Ectodermal cell (in vitro differentiated cells): ENCODE measurements around the gene NR6A1.
A peak's percentile ranks its signal among the peaks of the same experiment; 100 is the strongest.

ENCODE experiments used
- H3K27ac ChIP-seq: 2 replicates; pipeline ENCODE4 v1.7.0; 2013; ENCODE audit warnings: mild to moderate bottlenecking, low read depth, low read length; ENCODE audit not compliant: insufficient read depth, poor library complexity, severe bottlenecking
- H3K27me3 ChIP-seq: 2 replicates; pipeline ENCODE4 v1.7.0; 2013; ENCODE audit warnings: mild to moderate bottlenecking, low read length; ENCODE audit not compliant: insufficient read depth, control insufficient read depth, poor library complexity, severe bottlenecking
- H3K36me3 ChIP-seq: one replicate; pipeline ENCODE4 v1.7.0; 2013; ENCODE audit warnings: low read length; ENCODE audit not compliant: control insufficient read depth, insufficient read depth
- H3K4me1 ChIP-seq: one replicate; pipeline ENCODE4 v1.7.0; 2013; ENCODE audit warnings: low read length; ENCODE audit not compliant: control insufficient read depth, insufficient read depth
- H3K4me3 ChIP-seq: 2 replicates; pipeline ENCODE4 v1.7.0; 2013; ENCODE audit warnings: low read depth, low read length, control low read depth; ENCODE audit not compliant: insufficient read depth
- H3K9me3 ChIP-seq: 2 replicates; pipeline ENCODE4 v1.7.0; 2013; ENCODE audit warnings: mild to moderate bottlenecking, low read length, moderate library complexity; ENCODE audit not compliant: control insufficient read depth
- WGBS, 2 experiments: methylation state at CpG; one replicate each; pipeline ENCODE4 v1.1.7; 2013; ENCODE audit warnings: missing lambda C conversion rate in 2 of 2; 5-methylcytosine and 5-hydroxymethylcytosine counted together

Gene NR6A1

GRCh38 chr9:124629600-124629999, 141.5 kb downstream of the NR6A1 start:
- H3K36me3 ChIP-seq: no peaks in the 10 kb centered on the region
- no peaks in the 10 kb centered on the region for H3K27me3 ChIP-seq
- H3K27ac ChIP-seq: no peak overlapping the region
- no peaks in the 10 kb centered on the region for H3K9me3 ChIP-seq
- no peak overlapping the region for H3K4me3 ChIP-seq
- WGBS, 2 experiments: 92 to 100% methylated on average over 2 of the region's 2 CpGs
- no peaks in the 10 kb centered on the region for H3K4me1 ChIP-seq

- 93% methylated on average over 11 of the region's 11 CpGs for WGBS, 2 experiments
- H3K36me3 ChIP-seq: no peaks in the 10 kb centered on the region
- no peaks in the 10 kb centered on the region for H3K27me3 ChIP-seq
- no peaks in the 10 kb centered on the region for H3K9me3 ChIP-seq
- no peak overlapping the region for H3K27ac ChIP-seq
- no peaks in the 10 kb centered on the region for H3K4me1 ChIP-seq
- no peak overlapping the region for H3K4me3 ChIP-seq
Observed at GRCh38 chr9:124628741-124629140, 142.4 kb downstream of the NR6A1 start.

- H3K36me3 ChIP-seq: no peaks in the 10 kb centered on the region
- 93 to 94% methylated on average over 4 of the region's 4 CpGs for WGBS, 2 experiments
- H3K27me3 ChIP-seq: no peaks in the 10 kb centered on the region
- H3K27ac ChIP-seq: no peak overlapping the region
- no peak overlapping the region for H3K4me3 ChIP-seq
- H3K9me3 ChIP-seq: no peaks in the 10 kb centered on the region
- no peaks in the 10 kb centered on the region for H3K4me1 ChIP-seq
Observed at GRCh38 chr9:124626276-124626675, 144.8 kb downstream of the NR6A1 start.

- no peaks in the 10 kb centered on the region for H3K4me1 ChIP-seq
- no peak overlapping the region for H3K27ac ChIP-seq
- no peaks in the 10 kb centered on the region for H3K27me3 ChIP-seq
- WGBS, 2 experiments: 96 to 99% methylated on average over 6 of the region's 6 CpGs
- H3K9me3 ChIP-seq: no peaks in the 10 kb centered on the region
- H3K36me3 ChIP-seq: no peaks in the 10 kb centered on the region
- no peak overlapping the region for H3K4me3 ChIP-seq
Observed at GRCh38 chr9:124625087-124625486, 146.0 kb downstream of the NR6A1 start.

- Histone ChIP-seq H3K4me3 (no peak overlapping the region), H3K36me3 (no peaks in the 10 kb centered on the region), H3K27ac (no peak overlapping the region), H3K9me3 (no peaks in the 10 kb centered on the region), H3K4me1 (no peaks in the 10 kb centered on the region), H3K27me3 (no peaks in the 10 kb centered on the region)
- 92 to 100% methylated on average over 1 of the region's 1 CpG for WGBS, 2 experiments
Observed at GRCh38 chr9:124624735-124624992, 146.4 kb downstream of the NR6A1 start.

GRCh38 chr9:124623966-124624734, 147.0 kb downstream of the NR6A1 start:
- Histone ChIP-seq H3K4me1 (no peaks in the 10 kb centered on the region), H3K9me3 (no peaks in the 10 kb centered on the region), H3K27ac (no peak overlapping the region), H3K36me3 (no peaks in the 10 kb centered on the region), H3K27me3 (no peaks in the 10 kb centered on the region), H3K4me3 (no peak overlapping the region)
- WGBS, 2 experiments: 95% methylated on average over 7 of the region's 7 CpGs

- no peaks in the 10 kb centered on the region for H3K27me3 ChIP-seq
- H3K4me1 ChIP-seq: no peaks in the 10 kb centered on the region
- no peaks in the 10 kb centered on the region for H3K36me3 ChIP-seq
- no peak overlapping the region for H3K4me3 ChIP-seq
- H3K27ac ChIP-seq: no peak overlapping the region
- H3K9me3 ChIP-seq: no peaks in the 10 kb centered on the region
Observed at GRCh38 chr9:124622882-124623281, 148.2 kb downstream of the NR6A1 start.

- 86 to 87% methylated on average over 11 of the region's 11 CpGs for WGBS, 2 experiments
- H3K27ac ChIP-seq: no peak overlapping the region
- H3K27me3 ChIP-seq: no peaks in the 10 kb centered on the region
- H3K36me3 ChIP-seq: no peaks in the 10 kb centered on the region
- H3K4me1 ChIP-seq: peaks cover 5% of the 10 kb centered on the region
- no peak overlapping the region for H3K4me3 ChIP-seq
- no peaks in the 10 kb centered on the region for H3K9me3 ChIP-seq
Observed at GRCh38 chr9:124621371-124622328, 149.5 kb downstream of the NR6A1 start.

- Histone ChIP-seq H3K27ac (no peak overlapping the region), H3K9me3 (no peaks in the 10 kb centered on the region), H3K4me1 (peaks cover 11% of the 10 kb centered on the region), H3K4me3 (no peak overlapping the region), H3K27me3 (no peaks in the 10 kb centered on the region), H3K36me3 (no peaks in the 10 kb centered on the region)
- 91 to 93% methylated on average over 3 of the region's 3 CpGs for WGBS, 2 experiments
Observed at GRCh38 chr9:124618476-124618875, 152.6 kb downstream of the NR6A1 start.

- H3K9me3 ChIP-seq: no peaks in the 10 kb centered on the region
- no peaks in the 10 kb centered on the region for H3K36me3 ChIP-seq
- WGBS, 2 experiments: 11 to 13% methylated on average over 3 of the region's 3 CpGs
- H3K4me3 ChIP-seq: no peak overlapping the region
- H3K27ac ChIP-seq: peak overlapping the region; percentile 30
- H3K4me1 ChIP-seq: peaks cover 11% of the 10 kb centered on the region
- H3K27me3 ChIP-seq: no peaks in the 10 kb centered on the region
Observed at GRCh38 chr9:124617477-124618141, 153.5 kb downstream of the NR6A1 start.
